Activated T-helper 17 cell treated with anti-CD3 and anti-CD28 coated beads, Interleukin-2, amount 50 U/mL, for 72 hours (primary cell): ENCODE measurements around the gene ADK. TPM values are rescaled to one million over a fixed set of nuclear protein-coding genes. Genes with fewer than 3 reads are reported as not detected.

Experiments used
- ATAC-seq: fragments of 150-1000 bp; cut with Tn5 transposase; replicated peaks from 2 replicates; pipeline ENCODE4 v1.10.0; 2021; ENCODE audit warnings: mild to moderate bottlenecking, moderate library complexity
- H3K27ac Mint-ChIP-seq: one replicate; pipeline ENCODE4 v1.8.0; 2022; ENCODE audit warnings: mixed read lengths
- H3K27me3 Mint-ChIP-seq: one replicate; pipeline ENCODE4 v1.8.0; 2022; ENCODE audit warnings: mixed read lengths
- H3K36me3 Mint-ChIP-seq: one replicate; pipeline ENCODE4 v1.8.0; 2022; ENCODE audit warnings: low read depth, mild to moderate bottlenecking, mixed read lengths
- H3K4me1 Mint-ChIP-seq: one replicate; pipeline ENCODE4 v1.8.0; 2022; ENCODE audit warnings: mixed read lengths
- H3K4me3 Mint-ChIP-seq: one replicate; pipeline ENCODE4 v1.8.0; 2022; ENCODE audit warnings: mild to moderate bottlenecking, mixed read lengths
- H3K9me3 Mint-ChIP-seq: one replicate; pipeline ENCODE4 v1.8.0; 2022; ENCODE audit warnings: mixed read lengths
- total RNA-seq, 2 donors: library from RNA; stranded (reverse); gene quantifications; one replicate each; pipeline ENCODE4 v1.2.3, GENCODE V29; 2022

The ADK gene
- total RNA-seq, 2 donors from 2014 or later: 51.4 to 72.1 TPM

DNA sequence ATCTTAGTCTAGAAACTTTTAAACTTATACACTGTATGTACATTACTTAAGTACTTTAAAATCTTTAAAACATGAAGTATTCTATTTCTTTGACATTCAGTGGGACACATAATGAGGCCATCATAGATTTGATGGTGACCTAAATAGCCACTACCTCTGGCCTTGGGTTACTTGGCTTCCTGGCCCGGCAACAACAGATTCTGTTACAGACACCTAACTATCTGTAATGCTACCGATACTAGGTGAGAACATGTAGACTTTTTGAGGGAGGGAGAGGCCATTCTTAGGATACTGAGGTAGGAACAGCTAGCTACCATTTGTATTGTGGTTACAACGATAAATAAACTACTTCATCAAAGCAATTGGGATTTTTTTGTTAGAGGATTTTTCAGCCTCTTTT, 520.7 kb downstream of the ADK start:
- Mint-ChIP-seq H3K4me1 (no peaks in the 10 kb centered on the region), H3K9me3 (no peaks in the 10 kb centered on the region), H3K27me3 (no peaks in the 10 kb centered on the region), H3K27ac (no peak overlapping the region), H3K36me3 (peaks cover 48% of the 10 kb centered on the region), H3K4me3 (no peak overlapping the region)
- no peak for ATAC-seq

DNA sequence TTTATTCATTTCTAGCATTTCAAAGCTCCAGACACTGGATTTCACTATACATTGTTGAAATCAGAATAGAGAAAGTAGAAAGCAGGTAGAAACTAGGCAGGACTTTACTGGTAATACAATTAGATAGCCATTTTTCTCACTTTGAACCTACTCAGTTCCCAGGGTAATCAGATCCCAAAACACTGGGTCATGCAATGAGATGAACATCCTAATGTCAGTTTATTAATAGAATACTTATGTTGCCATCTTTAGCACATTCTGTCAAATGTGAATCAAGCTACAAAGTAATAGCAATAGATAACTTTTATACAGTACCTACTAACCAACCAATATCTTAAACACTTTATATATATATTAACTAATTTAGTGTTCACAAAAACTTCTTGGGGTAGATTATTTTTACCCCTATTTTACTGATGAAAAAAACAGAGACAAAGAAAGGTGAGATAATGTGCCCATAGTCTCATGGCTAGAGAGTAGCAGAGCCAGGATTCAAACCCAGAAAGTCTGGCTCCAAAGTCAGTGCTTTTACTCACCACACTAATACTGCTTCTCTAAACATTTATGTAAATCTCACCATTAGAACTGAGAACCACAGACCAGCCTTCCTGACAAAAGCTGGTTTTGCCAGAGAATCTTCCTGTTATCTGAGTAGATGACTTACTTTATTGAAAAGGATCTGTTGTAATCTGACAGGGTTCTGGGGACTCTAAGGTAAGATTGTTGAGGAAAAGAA, 521.6 kb downstream of the ADK start:
- no peaks in the 10 kb centered on the region for H3K27me3 Mint-ChIP-seq

DNA sequence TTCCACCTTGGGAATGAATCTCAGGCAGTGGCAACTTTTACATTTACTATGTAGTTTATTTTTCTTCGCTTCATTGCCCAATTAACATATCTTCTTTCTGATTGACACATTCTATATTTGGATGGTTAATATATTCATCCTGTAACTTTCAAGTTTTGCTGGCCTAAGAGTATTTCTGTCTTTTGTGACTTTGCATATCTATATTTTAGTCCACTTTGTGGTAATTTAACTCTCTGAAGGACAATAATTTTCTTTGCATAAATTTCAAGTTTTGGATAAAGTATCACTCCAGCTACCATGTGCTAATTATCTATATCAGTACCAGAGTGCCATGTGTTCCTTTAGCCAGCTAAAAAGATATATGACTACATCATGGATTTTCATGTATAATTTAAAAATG, 523.9 kb downstream of the ADK start:
- Mint-ChIP-seq H3K27ac (no peak overlapping the region), H3K4me1 (no peaks in the 10 kb centered on the region), H3K27me3 (no peaks in the 10 kb centered on the region), H3K4me3 (no peak overlapping the region), H3K9me3 (no peaks in the 10 kb centered on the region), H3K36me3 (peaks cover 58% of the 10 kb centered on the region)
- no peak for ATAC-seq

More for the DNA sequence above, 521.6 kb downstream of the ADK start:
- H3K27ac Mint-ChIP-seq: no peak overlapping the region
- no peaks in the 10 kb centered on the region for H3K4me1 Mint-ChIP-seq
- H3K36me3 Mint-ChIP-seq: peaks cover 55% of the 10 kb centered on the region
- no peak overlapping the region for H3K4me3 Mint-ChIP-seq
- ATAC-seq: no peak
- no peaks in the 10 kb centered on the region for H3K9me3 Mint-ChIP-seq

DNA sequence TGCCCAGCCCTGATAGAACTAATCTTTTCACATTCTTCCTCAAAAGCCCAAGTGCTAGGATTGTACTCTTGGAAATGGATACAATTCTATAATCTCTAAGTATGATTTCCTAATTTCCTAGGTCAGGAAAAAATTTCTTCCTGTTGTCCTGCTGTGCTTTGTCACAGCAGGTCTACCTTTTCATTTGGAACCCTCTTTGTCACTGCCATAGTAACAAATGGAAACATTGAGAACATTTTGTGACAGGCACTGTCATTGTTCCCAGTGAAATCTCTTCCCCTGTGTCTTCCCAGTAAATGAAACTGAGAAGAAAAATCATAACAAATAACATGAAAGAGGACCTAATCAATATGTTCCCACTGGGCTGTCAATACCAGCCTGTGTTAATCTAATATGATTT, 524.5 kb downstream of the ADK start:
- Mint-ChIP-seq H3K9me3 (no peaks in the 10 kb centered on the region), H3K27me3 (no peaks in the 10 kb centered on the region), H3K36me3 (peaks cover 58% of the 10 kb centered on the region), H3K27ac (no peak overlapping the region), H3K4me3 (no peak overlapping the region), H3K4me1 (no peaks in the 10 kb centered on the region)
- no peak for ATAC-seq

DNA sequence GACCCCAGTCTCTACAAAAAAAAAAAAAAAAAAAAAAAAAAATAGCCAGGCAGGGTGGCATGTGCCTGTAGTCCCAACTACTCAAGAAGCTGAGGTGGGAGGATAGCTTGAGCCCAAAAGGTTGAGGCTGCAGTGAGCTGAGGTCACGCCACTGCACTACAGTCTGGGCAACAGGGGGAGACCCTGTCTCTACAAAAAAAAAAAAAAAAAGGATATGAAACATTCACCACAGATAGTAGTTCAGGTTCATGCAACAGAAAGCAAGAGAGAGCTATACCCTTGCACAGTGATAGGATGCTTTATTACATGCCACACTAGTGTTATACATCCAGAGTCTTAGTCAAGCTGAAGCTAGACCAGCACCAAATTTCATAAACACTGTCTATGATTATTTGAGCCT, 526.9 kb downstream of the ADK start:
- H3K4me1 Mint-ChIP-seq: no peaks in the 10 kb centered on the region
- H3K36me3 Mint-ChIP-seq: peaks cover 37% of the 10 kb centered on the region
- H3K27me3 Mint-ChIP-seq: no peaks in the 10 kb centered on the region
- H3K4me3 Mint-ChIP-seq: no peak overlapping the region
- ATAC-seq: no peak
- no peak overlapping the region for H3K27ac Mint-ChIP-seq
- no peaks in the 10 kb centered on the region for H3K9me3 Mint-ChIP-seq

DNA sequence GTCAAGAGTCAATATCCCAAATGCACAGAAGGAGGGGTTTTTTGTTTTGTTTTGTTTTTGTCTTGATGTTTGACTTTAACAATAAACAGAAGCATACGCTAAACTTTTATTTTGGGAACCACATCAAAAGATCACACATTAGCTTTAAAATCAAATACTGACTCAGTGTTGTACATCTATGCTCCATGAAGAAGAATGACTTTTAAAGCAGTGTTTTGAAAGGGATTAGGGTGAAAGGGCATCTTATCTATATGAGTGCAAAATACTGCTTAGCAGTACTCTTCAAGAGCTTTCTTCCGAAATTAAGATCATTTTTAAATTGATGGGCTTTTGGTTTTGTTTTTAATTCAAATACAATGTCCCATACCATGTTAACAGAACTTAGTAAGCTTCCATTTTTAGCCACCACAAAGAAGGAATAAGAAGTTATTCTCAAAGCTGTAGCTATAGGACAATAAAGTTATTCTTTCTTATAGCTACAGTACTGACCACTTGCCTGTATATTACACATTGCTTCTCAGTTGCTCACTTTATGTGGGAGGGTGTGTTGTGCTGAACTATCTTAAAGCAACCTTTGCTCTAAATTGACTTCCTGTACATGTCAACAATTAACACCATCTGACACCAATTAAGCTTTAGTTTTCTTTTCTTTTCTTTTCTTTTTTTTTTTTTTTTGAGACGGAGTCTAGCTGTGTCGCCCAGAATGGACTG, 531.1 kb downstream of the ADK start:
- H3K27ac Mint-ChIP-seq: peak overlapping the region; percentile 44
- peak; percentile 31 for ATAC-seq
- no peaks in the 10 kb centered on the region for H3K27me3 Mint-ChIP-seq
- no peaks in the 10 kb centered on the region for H3K4me1 Mint-ChIP-seq
- no peak overlapping the region for H3K4me3 Mint-ChIP-seq
- H3K9me3 Mint-ChIP-seq: no peaks in the 10 kb centered on the region
- H3K36me3 Mint-ChIP-seq: peaks cover 18% of the 10 kb centered on the region

DNA sequence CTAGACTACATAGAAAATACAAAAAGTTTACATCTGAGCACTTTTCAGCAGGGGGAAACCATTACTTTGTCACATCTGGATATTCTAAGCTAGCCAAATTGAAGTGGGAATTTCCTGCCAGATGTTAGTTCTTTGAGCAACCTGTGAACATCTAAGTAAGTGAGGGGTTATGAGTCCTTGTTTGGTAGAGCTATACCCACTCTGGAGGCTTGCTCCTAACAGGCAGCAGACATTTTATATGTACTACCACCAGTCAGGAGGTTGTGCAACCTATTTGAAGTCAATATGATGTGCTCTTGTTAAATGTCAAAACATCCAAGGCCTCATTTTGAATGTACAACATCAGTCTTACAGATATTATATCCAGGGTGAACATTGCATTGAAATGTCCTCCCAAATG, 532.0 kb downstream of the ADK start:
- Mint-ChIP-seq H3K4me3 (no peak overlapping the region), H3K27me3 (no peaks in the 10 kb centered on the region), H3K27ac (no peak overlapping the region), H3K36me3 (peaks cover 19% of the 10 kb centered on the region), H3K4me1 (no peaks in the 10 kb centered on the region), H3K9me3 (no peaks in the 10 kb centered on the region)
- no peak for ATAC-seq

DNA sequence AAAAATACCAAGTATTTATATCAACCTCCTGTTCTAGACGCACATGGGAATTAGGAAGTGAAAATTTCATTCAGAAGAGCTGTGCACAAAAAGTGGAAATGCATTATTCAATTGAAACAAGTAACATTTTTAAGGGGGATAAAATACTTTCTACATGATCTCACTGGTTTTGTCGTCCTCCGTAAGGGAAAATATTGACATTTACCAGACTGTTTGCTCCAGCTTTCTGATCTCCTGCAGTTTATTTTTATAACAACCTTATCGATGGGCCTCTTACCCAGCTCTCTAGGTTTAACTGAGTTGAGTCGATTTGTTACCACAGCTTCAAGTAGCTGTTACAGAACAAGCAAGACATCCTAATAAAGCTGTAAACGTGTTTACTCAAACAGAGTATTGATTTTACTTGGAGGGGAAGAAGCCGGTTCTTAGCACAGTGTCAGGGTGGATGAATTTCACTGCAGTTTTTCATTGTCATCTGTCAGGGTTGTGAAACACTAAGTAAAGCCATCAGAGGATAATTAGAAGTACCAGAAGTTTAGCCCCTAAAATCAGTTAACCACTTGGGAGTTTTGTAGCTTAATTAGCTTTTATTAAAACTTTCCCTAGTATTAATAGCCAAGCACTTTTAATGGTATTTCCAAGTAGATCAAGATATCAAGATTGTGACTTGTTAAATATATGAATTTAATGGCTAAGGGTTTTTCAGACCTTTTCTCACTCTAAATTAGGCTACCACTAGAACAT, 532.8 kb downstream of the ADK start:
- Mint-ChIP-seq H3K27ac (no peak overlapping the region), H3K4me3 (no peak overlapping the region), H3K4me1 (no peaks in the 10 kb centered on the region), H3K9me3 (no peaks in the 10 kb centered on the region), H3K27me3 (no peaks in the 10 kb centered on the region), H3K36me3 (peaks cover 20% of the 10 kb centered on the region)
- ATAC-seq: no peak

DNA sequence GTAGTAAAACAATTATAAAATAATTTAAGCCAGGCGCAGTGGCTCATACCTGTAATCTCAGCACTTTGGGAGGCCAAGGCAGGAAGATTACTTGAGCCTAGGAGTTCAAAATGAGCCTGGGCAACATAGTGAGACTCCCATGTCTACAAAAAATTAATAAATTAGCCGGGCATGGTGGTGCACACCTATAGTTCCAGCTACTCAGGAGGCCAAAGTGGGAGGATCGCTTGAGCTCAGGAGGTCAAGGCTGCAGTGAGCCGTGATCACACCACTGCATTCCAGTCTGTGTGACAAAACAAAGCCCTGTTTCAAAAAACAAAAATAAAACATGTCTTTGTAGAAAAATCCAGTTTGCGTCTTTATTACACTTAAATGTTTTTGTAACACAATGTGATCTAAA, 533.4 kb downstream of the ADK start:
- no peaks in the 10 kb centered on the region for H3K27me3 Mint-ChIP-seq
- H3K9me3 Mint-ChIP-seq: no peaks in the 10 kb centered on the region

DNA sequence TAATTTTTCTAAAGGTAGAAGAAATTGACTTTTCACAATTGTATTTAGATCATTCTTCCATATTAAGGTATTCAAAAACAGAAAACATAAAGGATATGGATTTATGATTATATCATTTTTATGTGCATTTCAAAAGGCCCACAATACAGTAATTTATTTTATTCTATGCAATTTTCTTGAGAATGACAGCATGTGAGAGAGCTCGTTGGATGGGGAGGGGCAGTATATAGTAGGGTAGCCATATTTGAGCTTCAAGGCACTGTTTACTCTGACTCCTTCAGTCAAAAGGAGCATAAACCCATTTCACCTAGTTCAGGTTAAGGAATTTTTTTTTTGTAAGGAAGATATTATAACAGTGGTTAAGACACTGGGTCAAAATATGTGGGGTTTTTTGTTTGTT, 534.5 kb downstream of the ADK start:
- no peak overlapping the region for H3K4me3 Mint-ChIP-seq
- no peak overlapping the region for H3K27ac Mint-ChIP-seq
- H3K4me1 Mint-ChIP-seq: no peaks in the 10 kb centered on the region
- H3K36me3 Mint-ChIP-seq: peaks cover 20% of the 10 kb centered on the region
- H3K9me3 Mint-ChIP-seq: no peaks in the 10 kb centered on the region
- H3K27me3 Mint-ChIP-seq: no peaks in the 10 kb centered on the region
- no peak for ATAC-seq

More for the DNA sequence above, 533.4 kb downstream of the ADK start:
- ATAC-seq: no peak
- no peak overlapping the region for H3K4me3 Mint-ChIP-seq
- peaks cover 20% of the 10 kb centered on the region for H3K36me3 Mint-ChIP-seq
- H3K4me1 Mint-ChIP-seq: no peaks in the 10 kb centered on the region
- no peak overlapping the region for H3K27ac Mint-ChIP-seq

DNA sequence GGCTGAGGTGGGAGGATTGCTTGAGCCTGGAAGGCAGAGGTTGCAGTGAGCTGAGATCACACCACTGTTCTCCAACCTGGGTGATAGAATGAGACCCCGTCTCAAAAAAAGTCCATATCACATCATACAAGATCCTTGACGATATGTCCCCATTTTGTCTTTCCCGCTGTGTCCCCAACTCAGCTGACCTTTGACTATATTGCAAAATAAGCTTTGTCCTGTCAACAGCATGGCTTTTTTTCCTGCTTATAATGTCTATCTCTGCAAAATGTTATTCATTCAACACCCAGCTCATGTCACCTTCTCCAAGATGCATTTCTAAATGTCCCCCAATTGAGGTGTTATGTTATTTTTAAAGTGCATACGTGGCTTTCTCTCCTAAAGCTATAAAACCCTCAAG, 539.4 kb downstream of the ADK start:
- no peak for ATAC-seq
- no peak overlapping the region for H3K4me3 Mint-ChIP-seq
- peaks cover 20% of the 10 kb centered on the region for H3K36me3 Mint-ChIP-seq
- H3K27me3 Mint-ChIP-seq: no peaks in the 10 kb centered on the region
- no peak overlapping the region for H3K27ac Mint-ChIP-seq
- no peaks in the 10 kb centered on the region for H3K4me1 Mint-ChIP-seq
- H3K9me3 Mint-ChIP-seq: no peaks in the 10 kb centered on the region

DNA sequence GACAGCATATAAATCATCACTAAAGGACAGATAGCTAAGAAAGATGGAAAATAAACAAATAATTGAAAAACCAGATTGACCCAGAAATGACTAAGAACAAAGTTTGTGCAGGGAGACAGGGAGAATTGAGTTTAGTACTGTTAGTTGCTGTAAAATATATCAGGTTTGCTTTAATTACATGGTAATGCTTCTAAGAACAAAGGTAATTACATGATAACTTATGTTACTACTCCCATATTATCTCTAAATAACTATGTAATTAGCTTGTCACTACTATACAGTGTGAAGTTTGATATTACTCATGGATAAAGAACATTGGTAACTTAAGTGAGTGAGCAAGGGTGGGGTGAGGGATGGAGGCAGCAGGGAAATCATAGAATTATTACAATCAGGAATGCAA, 540.1 kb downstream of the ADK start:
- H3K36me3 Mint-ChIP-seq: peaks cover 19% of the 10 kb centered on the region
- H3K27ac Mint-ChIP-seq: no peak overlapping the region
- no peaks in the 10 kb centered on the region for H3K27me3 Mint-ChIP-seq
- no peaks in the 10 kb centered on the region for H3K4me1 Mint-ChIP-seq
- no peak overlapping the region for H3K4me3 Mint-ChIP-seq
- no peak for ATAC-seq
- H3K9me3 Mint-ChIP-seq: no peaks in the 10 kb centered on the region

DNA sequence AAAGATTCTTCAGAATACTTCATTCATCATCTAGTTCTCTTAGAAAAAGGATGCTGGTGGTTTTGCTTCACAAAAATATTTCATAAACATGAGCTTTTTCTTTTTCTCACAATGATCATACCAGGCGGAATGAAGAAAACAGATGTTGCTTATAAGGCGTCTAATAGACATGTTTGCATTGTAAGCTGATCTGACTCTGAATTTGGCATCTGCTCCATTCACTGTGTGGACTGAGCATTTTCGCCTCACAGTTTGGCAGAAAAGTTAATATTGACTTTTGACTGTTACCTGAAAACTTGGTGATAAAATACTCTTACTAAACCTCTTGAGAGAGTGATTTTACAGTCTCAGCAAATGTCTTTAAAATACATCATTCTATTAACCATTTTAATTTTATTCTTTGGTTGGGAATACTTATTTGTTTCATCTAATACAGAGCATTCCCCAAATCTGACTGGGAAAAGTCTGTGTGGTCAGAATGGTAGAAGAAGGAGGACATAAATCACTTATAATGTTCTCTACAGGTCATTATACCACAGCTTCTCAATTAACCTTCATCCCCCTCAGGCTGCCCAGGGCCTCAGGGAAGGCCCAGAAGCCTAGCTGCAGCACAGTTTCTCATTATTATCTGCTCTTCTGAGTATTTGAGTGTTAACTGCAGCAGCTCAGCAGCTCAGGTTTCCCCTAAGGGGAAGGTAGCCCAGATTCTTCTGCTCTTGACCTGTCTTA, 553.8 kb downstream of the ADK start:
- Mint-ChIP-seq H3K27ac (no peak overlapping the region), H3K36me3 (peaks cover 38% of the 10 kb centered on the region), H3K4me3 (no peak overlapping the region), H3K9me3 (no peaks in the 10 kb centered on the region), H3K4me1 (no peaks in the 10 kb centered on the region), H3K27me3 (no peaks in the 10 kb centered on the region)
- no peak for ATAC-seq

DNA sequence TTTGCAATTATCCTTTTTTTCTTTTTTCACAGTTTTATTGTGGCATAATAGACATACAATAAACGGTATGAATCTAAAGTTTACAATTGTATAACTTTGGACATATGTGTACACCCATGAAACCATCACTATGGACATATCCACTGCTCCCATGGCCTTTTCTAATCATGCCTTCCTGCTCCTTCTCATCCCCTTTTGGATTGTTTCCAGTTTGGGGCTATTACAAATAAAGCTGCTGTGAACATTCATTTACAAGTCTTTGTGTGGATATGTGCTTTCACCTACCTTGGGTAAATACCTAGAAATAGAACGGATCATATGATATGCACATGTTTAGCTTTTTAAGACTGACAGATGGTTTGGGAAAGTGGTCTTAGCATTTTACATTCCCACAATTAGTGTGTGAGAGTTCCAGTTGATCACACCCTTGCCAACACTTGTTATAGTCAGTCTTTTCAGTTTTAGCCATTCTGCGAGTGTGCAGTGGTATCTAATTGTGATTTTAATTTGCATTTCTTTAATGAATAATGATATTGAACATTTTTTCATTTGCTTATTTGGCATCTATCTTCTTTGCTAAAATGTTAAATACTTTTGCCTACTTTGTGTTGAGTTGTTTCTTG, 554.4 kb downstream of the ADK start:
- no peak overlapping the region for H3K4me3 Mint-ChIP-seq
- no peak overlapping the region for H3K27ac Mint-ChIP-seq
- no peaks in the 10 kb centered on the region for H3K9me3 Mint-ChIP-seq
- H3K27me3 Mint-ChIP-seq: no peaks in the 10 kb centered on the region
- H3K36me3 Mint-ChIP-seq: peaks cover 43% of the 10 kb centered on the region
- ATAC-seq: no peak
- no peaks in the 10 kb centered on the region for H3K4me1 Mint-ChIP-seq
